Stimulated activated CD4-positive, alpha-beta T cell treated with anti-CD3 and anti-CD28 coated beads, Interleukin-4, amount 100 ng/mL, for 24 hours (primary cell): ENCODE results near the gene RYR2.
"Not testable (repeated sequence)": the region's sequence is repeated elsewhere in the genome, so short reads cannot be mapped to it uniquely, and the experiment has no call there.

Experiments used
- DNase-seq: peaks from one replicate; pipeline ENCODE4 v3.0.0-alpha.2; 2020

Gene RYR2

DNA sequence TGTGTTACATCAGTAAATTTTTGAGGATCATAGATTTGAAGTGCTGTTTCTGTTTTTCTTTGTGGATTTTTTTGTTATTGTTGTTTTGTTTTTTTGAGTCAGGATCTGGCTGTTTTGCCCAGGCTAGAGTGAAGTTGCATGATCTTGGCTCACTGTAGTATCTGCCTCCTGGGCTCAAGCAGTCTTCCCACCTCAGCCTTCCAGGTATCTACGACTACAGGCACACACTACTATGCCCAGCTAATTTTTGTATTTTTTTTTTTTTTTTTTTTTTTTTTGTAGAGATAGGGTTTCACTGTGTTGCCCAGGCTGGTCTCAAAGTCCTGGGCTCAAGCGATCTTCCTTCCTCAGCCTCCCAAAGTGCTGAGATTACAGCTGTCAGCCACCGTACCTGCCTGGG, 236.0 kb downstream of the RYR2 start:
- not testable (repeated sequence) for DNase-seq

DNA sequence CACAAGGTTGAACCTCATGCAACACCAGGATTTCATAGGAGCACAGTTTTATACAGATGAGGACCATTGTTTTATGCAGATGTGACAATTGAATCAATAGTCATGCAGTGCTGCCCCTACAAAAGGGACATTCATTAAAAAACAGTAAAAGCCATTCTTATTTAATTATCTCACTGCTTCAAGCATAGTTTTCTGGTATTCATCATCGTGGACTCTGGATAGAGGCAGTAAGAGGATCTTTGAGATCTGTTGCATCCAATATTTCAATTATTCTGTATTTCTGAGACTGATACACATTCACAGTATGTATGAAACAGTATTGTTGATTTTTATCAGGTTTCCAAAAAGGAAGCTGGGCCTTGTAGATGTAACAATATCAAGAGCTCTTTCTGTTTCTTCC, 237.6 kb downstream of the RYR2 start:
- DNase-seq = no peak

DNA sequence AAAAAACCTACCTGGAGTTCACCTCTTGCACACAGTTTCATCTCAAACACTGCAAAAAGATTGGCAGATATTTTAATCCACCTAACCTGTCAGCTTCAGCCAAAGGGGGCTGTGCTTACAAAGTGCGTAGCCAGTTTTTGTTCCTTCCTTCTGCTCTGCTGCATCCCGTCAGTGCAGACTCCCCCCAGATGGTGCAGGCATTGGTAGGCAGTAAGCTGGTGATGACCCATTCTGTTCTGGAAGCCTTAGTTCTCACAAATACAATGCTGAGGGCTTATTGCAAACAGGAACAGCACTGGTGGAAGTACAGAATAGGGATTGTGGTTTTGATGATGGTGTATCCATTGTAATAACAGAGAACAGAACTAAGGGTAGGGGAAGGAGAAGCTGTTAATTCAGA, 239.5 kb downstream of the RYR2 start:
- DNase-seq = no peak

DNA sequence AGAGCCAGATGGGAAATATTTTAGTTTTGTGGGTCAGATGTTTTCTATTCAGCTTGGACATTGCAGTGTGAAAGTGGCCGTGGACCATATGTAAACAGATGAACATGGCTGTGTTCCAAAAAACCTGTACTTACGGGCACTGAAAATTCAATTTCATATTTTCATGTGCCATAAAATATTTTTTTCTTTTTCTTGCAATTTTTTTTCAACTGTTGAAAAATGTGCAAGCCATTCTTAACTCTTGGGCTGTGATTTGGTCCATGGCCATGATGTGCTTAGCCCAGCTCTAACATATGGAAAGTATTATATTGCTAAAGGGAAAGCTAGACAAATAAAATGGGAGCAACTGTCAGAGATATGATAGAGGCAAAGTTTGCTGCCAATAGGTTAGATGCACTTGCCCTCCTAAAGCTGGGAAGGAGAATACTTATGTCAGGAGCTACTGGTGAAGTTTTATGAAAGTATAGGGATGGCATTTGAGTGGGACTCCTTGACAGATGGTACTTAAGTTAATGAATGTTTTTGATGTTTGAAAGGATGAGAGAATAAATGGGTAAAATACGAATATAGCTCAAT, 240.3 kb downstream of the RYR2 start:
- DNase-seq = no peak

DNA sequence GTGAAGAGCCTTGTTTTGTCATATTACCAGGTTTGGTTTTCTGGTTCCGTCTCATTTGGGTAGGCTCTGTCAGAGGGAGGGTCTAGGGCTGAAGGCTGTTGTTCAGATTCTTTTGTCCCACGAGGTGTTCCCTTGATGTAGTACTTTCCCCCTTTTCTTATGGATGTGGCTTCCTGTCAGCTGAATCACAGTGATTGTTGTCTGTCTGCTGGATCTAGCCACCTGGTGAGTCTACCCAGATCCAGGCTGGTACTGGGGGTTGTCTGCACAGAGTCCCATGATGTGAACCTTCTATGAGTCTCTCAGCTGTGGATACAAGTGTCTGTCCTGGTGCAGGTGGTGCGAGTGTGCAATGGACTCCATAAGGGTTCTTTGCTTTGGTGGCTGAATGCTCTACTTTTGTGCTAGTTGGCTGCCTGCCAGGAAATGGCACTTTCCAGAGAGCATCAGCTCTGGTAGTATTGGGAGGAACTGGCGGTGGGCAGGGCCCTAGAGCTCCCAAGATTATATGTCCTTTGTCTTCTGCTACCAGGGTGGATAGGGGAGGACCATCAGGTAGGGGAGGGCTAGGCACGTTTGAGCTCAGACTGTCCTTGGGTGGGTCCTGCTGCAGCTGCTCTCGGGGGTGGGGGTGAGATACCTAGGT, 246.0 kb downstream of the RYR2 start:
- no peak for DNase-seq

DNA sequence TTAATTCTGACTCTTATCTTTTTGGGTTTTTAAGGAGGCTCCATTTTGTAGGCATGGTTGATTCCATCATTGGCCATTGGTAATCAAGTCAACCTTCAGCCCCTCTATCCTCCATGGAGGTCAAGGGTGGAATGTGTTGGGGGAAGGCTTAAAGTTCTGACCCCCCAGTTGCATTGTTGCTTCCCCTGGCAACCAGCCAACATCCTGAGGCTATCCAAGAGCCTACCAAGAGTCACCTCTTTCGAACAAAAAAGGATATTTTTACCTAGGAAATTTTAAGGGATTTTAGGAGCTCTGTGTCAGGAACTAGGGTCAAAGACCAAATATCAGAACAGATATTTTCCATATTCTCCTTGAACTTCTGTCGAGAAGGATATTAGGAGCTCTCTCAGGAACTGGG, 251.8 kb downstream of the RYR2 start:
- no peak for DNase-seq

DNA sequence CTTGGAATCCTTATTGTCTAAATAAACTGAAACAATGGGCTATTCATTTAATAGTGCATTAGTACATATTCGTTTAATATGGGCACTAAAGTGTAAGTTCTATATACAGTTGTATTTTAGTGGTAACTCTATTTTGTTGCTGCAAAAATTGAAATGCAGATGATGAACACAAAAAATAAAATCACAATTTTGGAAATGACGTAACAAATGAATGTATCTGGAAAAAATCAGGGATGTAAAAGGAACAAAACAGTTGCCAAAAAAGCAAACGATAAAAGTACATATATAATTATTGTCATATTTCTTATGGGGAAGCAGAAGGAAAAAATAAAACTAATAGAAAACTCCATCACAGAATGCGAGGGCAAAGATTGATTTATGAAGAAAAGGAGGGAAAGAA, 254.9 kb downstream of the RYR2 start:
- DNase-seq = no peak

DNA sequence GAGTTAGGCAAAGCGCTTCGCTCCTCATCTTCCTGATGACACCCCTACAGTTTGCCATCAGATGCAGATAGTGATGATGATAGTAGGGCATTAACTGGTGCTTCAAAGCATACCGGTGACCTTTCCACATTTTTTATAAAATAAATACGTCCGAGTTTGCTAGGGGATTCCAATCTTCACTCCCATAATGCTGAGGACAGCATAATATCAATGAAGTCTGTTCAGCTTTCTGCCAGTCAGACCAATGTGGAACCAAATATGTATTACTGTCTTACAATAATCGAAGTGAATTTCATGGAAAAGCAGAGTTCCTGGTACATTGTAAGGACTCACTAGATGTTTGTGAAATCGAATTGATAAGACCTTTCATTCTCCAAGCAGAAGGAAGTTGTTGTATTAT, 258.7 kb downstream of the RYR2 start:
- DNase-seq = no peak

DNA sequence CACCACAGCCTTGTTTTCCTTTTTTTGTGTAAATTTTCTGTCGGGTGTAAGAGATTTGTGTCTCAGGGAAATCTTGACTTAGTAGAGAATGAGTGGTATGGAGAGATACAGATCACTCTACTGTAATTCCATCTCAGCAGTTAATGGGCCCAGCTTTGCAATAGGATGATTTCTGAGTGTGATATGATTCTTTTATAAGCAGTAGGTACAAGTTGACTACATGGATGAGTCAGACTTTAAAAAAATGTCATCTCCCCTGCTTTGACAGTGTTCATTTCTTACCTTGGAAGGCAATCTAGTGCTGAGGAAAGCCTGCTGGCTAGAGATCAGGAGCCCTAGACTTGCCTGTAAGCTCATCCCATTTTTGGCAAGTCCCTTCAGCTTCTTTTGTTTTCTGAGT, 261.9 kb downstream of the RYR2 start:
- DNase-seq = no peak

DNA sequence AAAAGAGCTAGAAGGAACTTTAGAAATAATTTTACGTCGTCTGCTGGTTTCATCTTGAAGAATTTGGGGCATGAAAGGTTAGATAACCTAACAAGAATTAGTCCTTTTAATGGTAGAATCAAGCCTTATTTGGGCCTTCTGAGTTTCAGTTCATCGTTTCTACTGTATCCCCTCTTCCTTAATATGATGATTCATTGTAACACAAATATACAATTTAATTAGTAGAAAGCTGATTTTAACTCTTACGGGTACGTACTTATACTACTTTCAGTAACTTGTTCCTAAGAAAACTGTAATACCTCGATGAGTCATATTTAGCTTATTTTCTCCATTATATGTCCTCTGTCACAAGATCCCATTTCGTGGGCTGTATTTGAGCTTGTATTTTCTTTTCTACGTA, 264.7 kb downstream of the RYR2 start:
- DNase-seq = no peak

DNA sequence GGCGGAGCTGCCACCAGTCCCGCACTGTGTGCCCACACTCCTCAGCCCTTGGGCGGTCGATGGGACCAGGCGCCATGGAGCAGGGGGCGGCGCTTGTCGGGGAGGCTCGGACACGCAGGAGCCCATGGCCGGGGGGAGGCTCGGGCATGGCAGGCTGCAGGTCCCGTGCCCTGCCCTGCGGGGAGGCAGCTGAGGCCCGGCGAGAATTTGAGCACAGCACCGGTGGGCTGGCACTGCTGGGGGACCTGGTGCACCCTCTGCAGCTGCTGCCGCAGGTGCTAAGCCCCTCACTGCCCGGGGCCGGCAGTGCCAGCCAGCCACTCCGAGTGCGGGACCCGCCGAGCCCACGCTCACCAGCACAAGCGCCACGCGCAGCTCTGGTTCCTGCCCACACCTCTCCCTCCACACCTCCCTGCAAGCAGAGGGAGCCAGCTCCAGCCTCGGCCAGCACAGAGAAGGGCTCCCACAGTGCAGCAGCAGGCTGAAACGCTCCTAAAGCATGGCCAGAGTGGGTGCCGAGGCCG, 267.7 kb downstream of the RYR2 start:
- no peak for DNase-seq

DNA sequence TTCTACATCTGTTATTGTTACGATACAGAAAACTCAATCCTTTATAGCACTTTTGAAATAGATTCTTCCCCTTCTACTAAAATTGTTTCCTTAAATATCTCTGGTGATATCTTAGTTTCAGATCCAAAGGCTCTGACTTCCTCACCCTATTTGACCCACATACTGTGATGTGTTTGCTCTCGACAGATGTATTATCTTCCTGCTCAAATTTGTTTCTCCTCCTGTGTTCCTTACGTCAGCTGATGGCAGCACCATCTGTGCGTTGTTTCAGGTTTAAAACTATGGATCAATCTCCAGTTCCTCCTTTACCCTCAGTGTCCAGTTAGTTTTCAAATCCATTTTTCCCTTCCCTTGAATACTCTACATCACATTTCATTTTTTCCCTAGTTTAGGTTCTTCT, 274.4 kb downstream of the RYR2 start:
- DNase-seq = no peak

DNA sequence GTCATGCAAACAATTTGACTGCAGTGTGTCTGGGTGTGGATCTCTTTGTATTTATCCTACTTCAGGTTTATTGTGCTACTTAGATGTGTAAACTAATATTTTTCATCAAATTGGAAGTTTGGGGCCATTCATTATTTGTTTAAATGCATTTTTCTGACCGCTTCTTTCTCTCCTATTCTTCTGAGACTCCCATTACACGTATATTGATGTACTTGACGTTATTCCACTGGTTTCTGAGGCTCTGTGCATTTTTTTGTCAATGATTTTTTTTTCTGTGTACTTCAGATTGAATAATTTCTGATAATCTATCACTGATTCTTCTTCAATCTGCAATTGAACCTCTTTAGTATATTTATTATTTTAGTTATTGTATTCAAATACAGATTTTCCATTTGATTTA, 276.8 kb downstream of the RYR2 start:
- no peak for DNase-seq

DNA sequence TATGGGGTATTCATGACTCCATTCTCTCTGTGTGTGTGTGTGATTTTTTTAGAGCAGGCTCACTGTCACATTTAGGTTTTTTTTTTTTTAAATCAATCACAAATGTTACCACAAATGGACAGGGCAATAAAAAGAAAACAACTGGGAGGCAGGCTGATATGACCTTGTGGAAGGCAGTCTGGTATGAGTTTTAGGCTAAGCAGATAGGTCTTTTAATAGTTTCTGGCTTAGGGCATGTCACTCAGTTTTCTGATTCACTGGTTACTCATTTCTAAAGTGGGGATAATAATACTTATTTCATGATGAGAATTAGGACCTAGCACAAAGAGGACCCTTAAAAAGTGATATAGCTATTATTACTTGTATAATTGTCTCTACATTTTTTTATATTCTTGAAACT, 278.9 kb downstream of the RYR2 start:
- no peak for DNase-seq

DNA sequence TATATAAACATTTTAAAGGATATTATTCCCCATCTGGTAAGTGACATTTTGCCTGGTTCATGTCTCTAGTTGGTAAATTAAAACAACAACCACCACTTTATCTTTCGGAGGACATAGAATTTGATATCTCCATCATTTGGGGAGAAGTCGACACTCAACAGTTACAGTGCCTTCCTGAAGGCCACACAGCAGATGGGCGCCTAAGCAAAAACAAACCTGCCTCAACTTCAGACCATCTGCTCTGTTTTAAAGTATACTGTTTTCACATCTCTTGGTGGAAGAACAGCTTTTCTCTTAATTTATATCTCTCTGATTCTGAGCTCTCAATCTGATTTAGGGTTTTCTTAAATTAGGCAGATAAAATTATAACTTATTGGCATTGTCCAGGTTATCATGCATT, 282.2 kb downstream of the RYR2 start:
- DNase-seq = no peak

DNA sequence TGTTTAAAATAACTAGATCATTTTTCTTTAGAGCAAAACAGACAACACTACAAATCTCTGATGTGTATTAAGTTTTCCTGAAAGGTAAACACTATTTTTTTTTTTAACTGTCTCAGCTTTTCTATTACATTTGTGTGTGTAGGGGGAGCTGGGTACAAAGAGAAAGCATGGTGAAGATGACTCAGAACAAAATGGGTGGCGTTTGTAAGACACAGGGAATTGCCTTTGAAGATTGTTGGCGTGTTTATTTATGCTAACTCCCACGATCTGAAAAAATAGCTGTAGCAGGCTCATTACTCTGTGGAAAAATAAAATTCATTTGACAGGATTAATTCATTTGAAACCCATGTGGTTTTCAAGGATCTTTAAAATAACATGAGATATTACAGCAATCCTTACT, 285.1 kb downstream of the RYR2 start:
- DNase-seq = no peak

DNA sequence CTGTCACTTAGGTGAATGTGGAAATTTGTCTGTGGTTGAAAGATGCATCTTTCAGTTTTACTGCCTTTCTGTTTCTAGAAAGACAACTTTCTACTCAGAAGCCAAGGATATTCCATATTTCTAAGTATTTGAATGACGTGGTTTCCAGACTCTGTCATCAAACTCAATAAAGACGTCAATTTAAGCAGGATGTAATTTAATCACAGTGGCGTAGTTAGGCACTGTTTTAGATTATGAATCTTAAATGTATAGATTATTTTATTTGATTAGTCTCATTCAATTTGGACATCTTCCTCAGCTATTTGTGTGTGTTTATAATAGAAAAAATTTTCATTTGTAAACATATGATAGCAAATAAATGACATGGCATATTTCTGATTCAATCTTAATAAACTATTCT, 298.9 kb downstream of the RYR2 start:
- no peak for DNase-seq

DNA sequence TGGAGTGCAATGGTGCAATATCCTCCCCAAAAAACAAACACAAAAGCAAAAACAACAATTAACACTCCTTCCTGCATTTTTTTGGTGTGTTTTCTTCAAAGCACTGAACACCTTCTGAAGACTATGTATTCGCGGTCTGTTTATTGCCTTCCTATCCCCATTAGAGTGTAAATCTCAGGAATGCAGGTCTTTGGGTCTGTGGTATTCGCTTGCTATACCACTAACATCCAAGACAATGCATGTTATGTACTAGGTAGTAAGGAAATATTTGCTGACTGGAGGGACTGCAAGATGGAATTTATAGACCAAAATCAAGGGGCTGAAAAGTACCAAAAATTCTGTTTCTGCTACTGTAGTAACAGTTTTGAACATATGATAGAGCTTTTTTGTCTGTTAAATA, 299.4 kb downstream of the RYR2 start:
- DNase-seq = no peak

DNA sequence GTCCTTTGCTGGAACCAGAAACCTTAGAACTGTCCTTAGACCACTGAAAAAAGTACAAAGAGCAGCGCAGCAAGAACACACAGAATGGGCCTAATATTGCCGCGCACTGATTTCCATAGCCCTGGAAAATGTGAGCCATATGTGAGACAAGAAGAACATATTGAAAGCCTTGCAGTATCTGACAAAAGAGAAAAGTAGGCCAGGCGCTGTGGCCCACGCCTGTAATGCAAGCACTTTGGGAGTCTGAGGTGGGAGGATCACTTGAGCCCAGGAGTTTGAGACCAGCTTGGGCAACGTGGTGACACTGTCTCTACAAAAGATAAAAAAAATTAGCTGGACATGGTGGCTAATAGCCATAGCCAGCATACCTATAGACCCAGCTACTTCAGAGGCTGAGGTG, 300.7 kb downstream of the RYR2 start:
- DNase-seq = no peak

DNA sequence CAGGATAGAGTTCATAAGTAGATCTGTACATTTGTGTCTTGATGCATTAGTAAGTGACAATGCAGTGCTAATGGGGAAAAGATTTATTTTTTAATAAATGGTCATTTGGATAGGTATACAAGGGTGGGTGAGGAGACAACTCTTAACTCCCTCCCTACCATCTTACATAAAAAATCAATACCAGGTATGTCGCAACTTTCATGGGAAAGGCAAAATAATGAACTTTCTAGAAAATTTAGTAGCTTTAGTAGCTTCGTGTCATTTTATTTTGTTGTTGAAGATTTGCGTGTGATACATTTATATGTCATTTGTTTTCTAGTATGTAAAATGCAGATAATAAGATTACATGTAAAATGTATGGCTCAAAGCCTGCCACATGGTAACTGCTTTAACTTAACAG, 310.8 kb downstream of the RYR2 start:
- DNase-seq = no peak

DNA sequence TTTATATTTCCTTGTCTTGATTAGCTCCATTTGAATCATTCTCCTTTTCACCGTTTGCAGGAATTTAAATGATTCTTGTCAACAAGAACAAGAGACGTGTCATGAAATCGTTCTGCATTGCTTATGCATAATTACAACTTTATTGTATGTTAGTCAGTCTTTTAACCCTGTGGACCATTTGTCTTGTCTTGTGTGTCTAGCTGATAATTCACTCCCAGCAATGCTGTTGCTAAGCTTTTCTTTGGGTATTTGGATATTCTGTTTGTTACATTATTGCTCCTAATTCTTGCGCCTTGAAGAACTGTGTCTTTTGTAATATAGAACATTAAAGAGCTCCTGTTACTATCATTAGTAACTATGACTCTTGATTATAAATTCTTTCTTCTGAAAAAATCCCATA, 311.9 kb downstream of the RYR2 start:
- no peak for DNase-seq

DNA sequence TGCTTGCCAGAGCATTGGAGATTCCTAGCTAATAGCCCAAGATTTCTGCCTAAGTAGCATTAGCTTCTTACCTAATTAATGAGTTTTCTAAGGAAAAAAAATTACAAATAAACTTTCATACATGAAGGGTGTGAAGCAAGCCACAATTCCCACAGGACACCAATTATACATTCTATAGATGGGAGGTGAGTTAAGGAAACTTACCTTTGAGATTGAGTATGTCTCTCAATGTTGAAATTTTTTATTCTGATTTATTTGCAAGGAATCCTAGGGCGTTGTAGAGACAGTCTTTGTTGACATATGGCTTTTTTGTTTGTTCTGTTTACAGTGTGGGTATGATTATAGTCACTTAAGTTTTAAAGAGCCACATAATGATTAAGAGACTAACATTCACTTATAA, 313.0 kb downstream of the RYR2 start:
- DNase-seq = no peak

DNA sequence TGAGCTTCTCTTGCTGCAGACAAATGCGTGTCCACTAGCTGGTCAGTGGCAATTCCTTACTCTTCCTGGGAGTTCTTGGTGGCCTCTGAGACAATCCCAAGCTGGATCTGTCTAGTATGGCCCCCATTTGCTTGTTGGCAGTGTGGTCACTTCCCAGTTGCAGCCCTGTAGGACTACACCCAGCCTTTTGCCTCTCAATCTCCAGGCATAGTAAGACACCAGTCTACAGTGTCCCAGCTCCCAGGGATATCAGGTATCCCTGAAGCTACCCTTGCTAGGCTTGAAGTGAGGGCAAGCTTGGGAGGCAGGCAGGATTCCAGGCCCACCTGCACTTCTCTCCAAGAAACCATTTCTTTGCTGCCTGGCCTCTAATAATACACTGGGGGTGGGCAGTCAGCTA, 316.6 kb downstream of the RYR2 start:
- DNase-seq = no peak

DNA sequence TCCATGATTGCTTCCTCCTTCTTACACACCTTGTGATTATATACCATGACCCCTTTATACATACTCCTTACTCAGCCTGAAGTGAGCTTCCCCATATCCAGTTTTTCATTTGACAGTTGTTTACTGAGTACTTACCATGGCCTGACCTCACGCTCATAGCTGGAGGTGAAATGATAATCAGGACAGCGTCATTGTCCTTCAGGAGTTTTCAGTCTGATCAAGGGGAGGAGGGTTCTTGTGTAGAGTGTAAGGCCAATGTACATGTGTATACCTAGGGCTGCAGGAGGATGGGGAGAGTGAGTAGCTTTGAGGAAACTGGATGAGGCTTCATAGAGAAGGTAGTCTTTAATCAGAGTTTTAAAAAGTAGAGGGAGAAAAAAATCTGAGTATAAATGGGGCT, 325.8 kb downstream of the RYR2 start:
- DNase-seq = no peak

DNA sequence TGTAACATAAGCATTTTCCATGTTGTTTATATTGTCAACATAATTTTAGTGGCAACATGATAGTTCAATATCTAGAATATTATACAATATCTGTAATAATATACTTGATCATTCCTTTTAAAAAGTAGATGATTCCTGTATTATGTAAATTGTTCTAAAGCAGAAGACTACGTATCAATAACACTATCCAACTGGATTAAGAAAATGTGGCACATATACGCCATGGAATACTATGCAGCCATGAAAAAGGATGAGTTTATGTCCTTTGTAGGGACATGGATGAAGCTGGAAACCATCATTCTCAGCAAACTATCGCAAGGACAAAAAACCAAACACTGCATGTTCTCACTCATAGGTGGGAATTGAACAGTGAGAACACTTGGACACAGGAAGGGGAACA, 329.5 kb downstream of the RYR2 start:
- DNase-seq = not testable (repeated sequence)
